IPS-NIHi7 (cell line): ENCODE data around the gene TOMM40.
A peak's percentile ranks its signal among the peaks of the same experiment; 100 is the strongest.

Experiments used
- DNase-seq: peaks from one replicate; pipeline ENCODE4 v3.0.0; 2012; ENCODE audit warnings: mixed read lengths; ENCODE audit errors: extremely low spot score

TOMM40 gene

DNA sequence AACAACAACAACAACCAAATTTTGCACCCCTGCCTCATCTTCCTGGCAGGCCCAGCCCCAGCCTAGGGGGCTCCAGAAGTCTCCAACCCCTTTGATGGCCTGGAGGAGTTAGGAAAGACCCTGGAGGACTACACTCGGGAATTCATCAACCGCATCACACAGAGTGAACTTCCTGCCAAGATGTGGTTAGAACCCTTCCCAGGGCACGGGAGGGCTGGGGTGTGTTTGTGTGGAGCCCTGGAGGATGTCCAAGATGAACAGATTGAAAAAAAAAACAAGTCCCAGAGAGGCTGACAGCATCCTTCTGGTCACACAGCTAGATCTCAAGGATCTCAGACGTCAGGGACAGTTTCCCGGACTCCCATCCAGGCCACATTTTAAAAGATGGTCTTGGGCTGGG is 36.7 kb downstream of the TOMM40 start:
- DNase-seq, result no peak

DNA sequence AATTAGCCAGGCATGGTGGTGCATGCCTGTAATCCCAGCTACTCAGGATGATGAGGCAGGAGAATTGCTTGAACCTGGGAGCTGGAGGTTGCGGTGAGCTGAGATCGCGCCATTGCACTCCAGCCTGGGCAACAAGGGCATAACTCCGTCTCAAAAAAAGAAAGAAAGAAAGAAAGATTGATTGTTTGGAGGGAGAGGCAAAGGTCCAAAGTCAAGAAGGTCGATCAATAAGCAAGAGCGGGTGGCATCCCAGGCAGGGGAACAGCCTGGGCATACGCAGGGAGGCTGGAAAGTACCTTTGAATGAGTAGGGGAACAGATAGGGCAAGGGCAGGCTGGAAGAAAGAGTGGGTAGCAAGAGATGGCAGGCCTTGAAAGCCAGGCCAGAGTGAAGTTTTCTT is 39.0 kb downstream of the TOMM40 start:
- DNase-seq, result no peak

DNA sequence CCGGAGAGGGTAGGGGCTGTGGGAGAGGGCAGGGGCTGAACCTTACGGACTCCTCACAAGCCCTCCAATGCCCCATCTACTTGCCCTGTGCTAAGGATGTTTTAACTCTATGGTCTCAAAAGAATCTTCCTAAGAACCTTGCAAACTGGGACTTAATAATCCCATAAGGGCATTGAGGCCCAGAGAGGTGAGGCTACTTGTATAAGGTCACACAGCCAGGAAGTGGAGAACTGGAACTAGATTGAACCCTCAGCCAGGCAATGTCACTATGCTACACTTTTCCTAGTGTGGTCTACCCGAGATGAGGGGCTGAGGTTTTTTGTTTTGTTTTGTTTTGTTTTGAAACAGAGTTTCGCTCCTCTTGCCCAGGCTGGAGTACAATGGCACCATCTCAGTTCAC is 40.5 kb downstream of the TOMM40 start:
- no peak for DNase-seq

DNA sequence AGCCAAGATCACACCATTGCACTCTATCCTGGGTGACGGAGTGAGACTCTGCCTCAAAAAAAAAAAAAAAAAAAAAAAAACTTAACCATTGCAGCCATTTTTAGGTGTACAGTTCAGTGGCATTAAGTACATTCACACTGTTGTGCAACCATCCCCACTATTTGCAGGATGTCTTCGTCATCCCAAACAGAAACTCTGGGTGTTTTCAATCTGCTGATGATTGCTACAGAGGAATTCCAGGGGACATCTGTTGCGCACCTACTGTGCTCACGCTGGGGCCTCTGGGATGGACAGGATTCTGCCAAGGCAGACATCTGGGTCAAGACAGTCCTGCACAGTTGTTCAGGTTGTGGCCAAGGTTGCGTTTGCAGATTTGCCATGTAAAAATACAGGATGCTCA is 48.6 kb downstream of the TOMM40 start:
- no peak for DNase-seq

DNA sequence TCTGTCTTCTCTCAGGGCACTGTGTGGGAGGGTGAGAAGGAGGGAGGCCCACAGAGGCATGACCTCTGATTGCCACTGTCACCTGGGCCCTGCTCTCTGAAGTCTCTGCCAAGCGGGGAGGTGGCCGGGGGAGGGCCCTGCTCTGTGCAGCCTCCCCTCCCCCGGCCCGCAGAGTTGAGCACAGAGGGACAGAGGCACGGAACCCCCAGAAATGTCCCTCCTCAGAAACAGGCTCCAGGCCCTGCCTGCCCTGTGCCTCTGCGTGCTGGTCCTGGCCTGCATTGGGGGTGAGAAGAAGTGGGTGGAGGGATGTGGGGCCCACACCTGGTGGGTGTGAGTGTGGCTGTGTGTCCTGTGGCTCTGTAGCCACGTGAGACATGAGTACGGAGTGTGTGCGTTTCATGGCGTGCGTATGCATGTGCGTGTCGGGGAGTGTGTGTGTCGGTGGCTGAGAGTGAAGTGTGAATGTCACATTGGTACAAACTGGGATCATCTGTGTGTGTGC is 51.1 kb downstream of the TOMM40 start, which contains the start of gene APOC4:
APOC4 (plus strand) TSS at position 171 of the 505 bp plus-strand sequence; CDS start at position 212, 41 bp downstream.
- DNase-seq, result no peak

DNA sequence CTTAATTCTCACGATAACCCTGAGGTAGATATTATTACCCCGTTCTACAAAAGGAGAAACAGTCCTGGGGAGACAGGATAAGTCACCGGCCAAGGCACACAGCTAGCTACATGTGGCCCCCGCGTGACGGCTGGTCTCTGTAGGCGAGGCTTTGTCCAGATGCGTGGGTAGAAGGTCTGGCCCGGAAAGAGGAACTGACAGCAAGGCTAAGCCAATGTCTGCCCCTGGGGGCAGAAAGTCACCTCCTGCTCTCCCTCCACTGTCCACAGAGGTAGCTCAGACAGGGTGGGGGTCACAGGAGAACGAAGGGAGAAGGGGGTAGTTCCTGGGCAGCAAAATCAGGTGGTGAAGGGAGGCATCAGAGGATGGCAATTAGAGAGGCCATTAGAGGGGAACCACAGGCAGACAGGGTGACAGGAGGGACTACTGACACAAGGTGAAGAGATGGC is 52.8 kb downstream of the TOMM40 start:
- DNase-seq, result no peak

DNA sequence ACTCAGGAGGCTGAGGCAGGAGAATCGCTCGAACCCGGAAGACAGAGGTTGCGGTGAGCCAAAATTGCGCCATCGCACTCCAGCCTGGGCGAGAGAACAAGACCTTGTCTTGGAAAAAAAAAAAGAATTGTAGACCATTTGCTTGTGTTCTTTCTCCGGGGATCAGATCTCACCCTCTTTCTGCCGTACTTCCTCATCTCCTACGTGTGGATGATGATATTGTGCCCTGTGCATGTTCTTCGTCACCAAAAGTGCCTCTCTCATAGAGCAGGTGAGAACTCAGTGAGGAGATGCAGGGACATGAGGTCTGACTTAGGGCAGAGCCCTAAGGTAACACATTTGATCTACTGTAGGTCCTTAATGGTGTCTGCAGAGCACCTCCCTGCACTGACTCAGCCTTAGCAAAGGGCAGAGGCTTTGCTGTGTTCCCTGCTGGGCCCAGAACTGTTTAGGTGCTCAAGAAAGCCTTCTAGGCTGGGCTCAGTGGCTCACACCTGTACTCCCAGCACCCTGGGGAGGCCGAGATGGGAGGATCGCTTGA is 56.1 kb downstream of the TOMM40 start:
- DNase-seq, result no peak

DNA sequence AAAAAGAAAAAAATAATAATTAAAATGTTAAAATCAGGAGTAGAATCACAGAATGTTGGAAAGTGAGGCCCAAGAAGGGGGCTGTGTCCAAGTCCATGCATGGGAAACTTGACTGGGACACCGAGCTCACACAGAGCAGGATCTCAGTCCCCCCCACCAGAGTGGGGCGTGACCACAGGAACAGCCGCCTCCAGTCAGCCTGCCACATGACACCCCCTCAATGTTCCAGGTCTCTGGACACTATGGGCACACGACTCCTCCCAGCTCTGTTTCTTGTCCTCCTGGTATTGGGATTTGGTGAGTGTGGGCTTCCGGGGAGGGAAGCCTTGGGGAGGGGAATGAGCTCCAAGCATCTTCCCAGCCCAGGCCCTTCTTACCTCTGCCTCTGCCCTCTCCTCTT is 57.2 kb downstream of the TOMM40 start:
- DNase-seq, result no peak

DNA sequence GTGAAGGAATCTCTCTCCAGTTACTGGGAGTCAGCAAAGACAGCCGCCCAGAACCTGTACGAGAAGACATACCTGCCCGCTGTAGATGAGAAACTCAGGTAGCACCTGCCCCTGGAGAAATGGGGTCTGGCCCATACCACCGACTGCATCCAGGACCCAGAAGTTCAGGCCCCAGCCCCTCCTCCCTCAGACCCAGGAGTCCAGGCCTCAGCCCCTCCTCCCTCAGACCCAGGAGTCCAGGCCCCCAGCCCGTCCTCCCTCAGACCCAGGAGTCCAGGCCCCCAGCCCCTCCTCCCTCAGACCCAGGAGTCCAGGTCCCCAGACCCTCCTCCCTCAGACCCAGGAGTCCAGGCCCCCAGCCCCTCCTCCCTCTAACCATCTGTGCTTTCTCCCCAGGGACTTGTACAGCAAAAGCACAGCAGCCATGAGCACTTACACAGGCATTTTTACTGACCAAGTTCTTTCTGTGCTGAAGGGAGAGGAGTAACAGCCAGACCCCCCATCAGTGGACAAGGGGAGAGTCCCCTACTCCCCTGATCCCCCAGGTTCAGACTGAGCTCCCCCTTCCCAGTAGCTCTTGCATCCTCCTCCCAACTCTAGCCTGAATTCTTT is 57.8 kb downstream of the TOMM40 start:
- no peak for DNase-seq

DNA sequence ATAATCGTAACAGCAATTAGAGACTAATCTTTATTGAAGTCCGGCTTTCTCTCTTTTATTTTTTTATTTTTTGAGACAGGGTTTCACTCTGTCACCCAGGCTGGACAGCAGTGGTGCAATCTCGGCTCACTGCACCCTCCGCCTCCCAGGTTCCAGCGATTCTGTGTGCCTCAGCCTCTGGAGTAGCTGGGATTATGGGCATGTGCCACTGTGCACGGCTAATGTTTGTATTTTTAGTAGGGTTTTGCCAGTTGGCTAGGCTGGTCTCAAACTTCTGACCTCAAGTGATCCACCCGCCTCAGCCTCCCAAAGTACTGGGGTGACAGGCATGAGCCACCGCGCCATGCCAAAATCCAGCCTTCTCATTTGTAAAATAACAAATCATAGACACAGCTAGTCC is 58.5 kb downstream of the TOMM40 start:
- DNase-seq, result no peak

DNA sequence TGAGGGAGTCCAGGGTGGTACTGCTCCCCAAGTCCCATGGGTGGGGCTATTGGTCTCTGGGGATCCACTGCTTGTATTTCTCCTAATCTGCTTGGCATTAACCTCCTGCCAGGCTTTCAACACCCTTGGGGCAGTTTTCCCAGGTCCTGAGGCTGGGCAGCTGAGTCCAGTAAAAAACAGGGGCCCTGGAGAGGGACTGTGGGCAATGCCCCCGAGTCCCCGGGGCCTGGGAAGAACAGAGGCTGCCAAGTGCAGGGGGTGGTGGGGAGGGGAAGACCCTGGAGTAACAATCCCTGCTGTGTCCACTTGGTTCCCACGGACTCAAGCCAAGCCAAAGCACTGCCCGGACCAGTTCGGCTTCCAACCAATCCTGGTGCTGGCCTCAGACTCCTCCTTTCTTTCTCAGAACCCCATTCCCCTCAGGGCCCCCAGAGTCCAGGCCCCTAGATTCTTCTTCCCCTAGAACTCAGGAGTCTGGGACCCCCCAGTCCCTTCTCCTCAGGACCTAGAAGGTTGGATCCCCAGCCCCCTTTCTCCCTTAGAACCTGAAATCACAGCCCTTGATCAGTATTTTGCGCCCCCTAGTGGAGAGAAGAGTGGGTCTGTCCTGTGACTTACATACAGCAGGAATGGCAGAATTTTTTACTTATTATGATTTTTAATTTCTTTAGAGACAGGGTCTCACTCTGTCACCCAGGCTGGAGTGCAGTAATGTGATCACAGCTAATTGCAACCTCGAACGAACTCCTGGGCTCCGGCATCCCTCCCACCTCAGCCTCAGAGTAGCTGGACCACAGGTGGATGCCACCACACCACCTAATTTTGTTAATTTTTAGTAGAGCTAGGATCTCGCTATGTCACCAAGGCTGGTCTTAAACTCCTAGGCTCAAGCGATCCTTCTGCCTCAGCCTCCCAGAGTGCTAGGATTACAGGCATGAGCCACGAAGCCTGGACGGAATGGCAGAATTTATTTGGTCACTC is 60.4 kb downstream of the TOMM40 start:
- DNase-seq, result peak; percentile 84
